ENCODE data around the gene CPT1B.
A peak's percentile ranks its signal among the peaks of the same experiment; 100 is the strongest.

CPT1B gene

GRCh38 chr22:50584106-50585096 lies 6.2 kb upstream of the CPT1B start:
- DNase-seq, result no peak

GRCh38 chr22:50583294-50583861 lies 5.2 kb upstream of the CPT1B start:
- DNase-seq, result no peak

GRCh38 chr22:50582493-50583293 lies 4.5 kb upstream of the CPT1B start, which contains the start of gene CHKB:
Gene CHKB (minus strand): TSS chr22:50582849. CDS start chr22:50582781, 68 bp downstream.
- peak; percentile 99 for DNase-seq

- peak; percentile 51 for DNase-seq
These were observed 3.8 kb upstream of the CPT1B start for GRCh38 chr22:50581950-50582492.

- no peak for DNase-seq
These were observed 3.1 kb upstream of the CPT1B start for GRCh38 chr22:50581031-50581949.

- DNase-seq, result no peak
These were observed 1.5 kb upstream of the CPT1B start for GRCh38 chr22:50579752-50580151.

- no peak for DNase-seq
These were observed 616 bp upstream of the CPT1B start for GRCh38 chr22:50578776-50579310.

- no peak for DNase-seq
These were observed 585 bp downstream of the CPT1B start for GRCh38 chr22:50577697-50577986.

- peak; percentile 16 for DNase-seq
These were observed 1.2 kb downstream of the CPT1B start for GRCh38 chr22:50576806-50577696.

- no peak for DNase-seq
These were observed 2.2 kb downstream of the CPT1B start for GRCh38 chr22:50576070-50576469.

- DNase-seq, result no peak
These were observed 2.7 kb downstream of the CPT1B start for GRCh38 chr22:50575426-50575941.

GRCh38 chr22:50574383-50574755 lies 3.9 kb downstream of the CPT1B start:
- DNase-seq, result no peak

GRCh38 chr22:50573491-50574382 lies 4.5 kb downstream of the CPT1B start:
- no peak for DNase-seq

GRCh38 chr22:50572965-50573364 lies 5.3 kb downstream of the CPT1B start:
- DNase-seq, result no peak

- no peak for DNase-seq
These were observed 6.7 kb downstream of the CPT1B start for GRCh38 chr22:50571264-50572175.

GRCh38 chr22:50570861-50571260 lies 7.4 kb downstream of the CPT1B start:
- DNase-seq, result no peak

- DNase-seq, result no peak
These were observed 8.2 kb downstream of the CPT1B start for GRCh38 chr22:50569896-50570535.

GRCh38 chr22:50569041-50569459 lies 9.2 kb downstream of the CPT1B start:
- DNase-seq, result no peak

All from CD4-positive, alpha-beta T cell treated with Interleukin-17A for 4 hours (primary cell).